ENCODE measurements around the gene DEDD. TPM values are rescaled to one million over a fixed set of nuclear protein-coding genes. Genes with fewer than 3 reads are reported as not detected.
A peak's percentile ranks its signal among the peaks of the same experiment; 100 is the strongest.

DEDD gene
- total and polyA plus RNA-seq, 8 donors: 25.8 to 55.8 (median 50.2) TPM

DNA sequence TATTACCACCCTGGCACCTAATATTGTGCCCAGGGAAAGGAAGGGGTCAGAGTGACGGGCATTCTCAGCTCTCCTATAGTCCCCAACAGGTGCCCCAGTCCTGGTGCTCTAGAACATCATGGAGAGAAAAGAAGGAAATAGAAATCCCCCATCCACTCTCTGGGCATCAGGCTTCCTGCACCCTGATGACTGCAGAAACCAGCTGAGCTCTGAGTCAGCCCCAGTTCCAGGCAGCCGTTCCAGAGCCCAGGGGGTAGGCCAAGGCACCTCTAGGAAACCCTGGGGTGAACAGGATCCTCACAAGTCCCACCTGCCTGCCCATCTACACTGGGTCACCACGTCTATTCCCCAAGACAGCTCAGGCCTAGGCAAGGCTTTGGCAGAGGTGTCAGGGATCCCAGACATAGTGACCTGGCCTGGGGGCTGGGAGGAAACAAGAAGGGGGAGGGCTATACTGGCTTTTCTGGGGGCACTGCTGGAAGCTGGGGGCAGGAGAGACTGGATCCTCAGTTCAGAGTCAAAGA lies 43.8 kb downstream of the DEDD start:
- ATAC-seq (peak; percentile 62), DNase-seq (no peak)
- Histone ChIP-seq H3K36me3 (no peaks in the 10 kb centered on the region), H3K27me3 (no peaks in the 10 kb centered on the region), H3K27ac (peak overlapping the region; percentile 44 to 50), H3K4me3 (peak overlapping the region; percentile 9 to 40), H3K9me3 (no peaks in the 10 kb centered on the region), H3K4me1 (peaks cover 0 to 25% of the 10 kb centered on the region in 2 donors)
- TF ChIP-seq, protein P1, sequence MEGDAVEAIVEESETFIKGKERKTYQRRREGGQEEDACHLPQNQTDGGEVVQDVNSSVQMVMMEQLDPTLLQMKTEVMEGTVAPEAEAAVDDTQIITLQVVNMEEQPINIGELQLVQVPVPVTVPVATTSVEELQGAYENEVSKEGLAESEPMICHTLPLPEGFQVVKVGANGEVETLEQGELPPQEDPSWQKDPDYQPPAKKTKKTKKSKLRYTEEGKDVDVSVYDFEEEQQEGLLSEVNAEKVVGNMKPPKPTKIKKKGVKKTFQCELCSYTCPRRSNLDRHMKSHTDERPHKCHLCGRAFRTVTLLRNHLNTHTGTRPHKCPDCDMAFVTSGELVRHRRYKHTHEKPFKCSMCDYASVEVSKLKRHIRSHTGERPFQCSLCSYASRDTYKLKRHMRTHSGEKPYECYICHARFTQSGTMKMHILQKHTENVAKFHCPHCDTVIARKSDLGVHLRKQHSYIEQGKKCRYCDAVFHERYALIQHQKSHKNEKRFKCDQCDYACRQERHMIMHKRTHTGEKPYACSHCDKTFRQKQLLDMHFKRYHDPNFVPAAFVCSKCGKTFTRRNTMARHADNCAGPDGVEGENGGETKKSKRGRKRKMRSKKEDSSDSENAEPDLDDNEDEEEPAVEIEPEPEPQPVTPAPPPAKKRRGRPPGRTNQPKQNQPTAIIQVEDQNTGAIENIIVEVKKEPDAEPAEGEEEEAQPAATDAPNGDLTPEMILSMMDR (IDR thresholded peaks at IDR 0.05): no peak
- intact Hi-C loops (cut with DNase I): no loop called here

DNA sequence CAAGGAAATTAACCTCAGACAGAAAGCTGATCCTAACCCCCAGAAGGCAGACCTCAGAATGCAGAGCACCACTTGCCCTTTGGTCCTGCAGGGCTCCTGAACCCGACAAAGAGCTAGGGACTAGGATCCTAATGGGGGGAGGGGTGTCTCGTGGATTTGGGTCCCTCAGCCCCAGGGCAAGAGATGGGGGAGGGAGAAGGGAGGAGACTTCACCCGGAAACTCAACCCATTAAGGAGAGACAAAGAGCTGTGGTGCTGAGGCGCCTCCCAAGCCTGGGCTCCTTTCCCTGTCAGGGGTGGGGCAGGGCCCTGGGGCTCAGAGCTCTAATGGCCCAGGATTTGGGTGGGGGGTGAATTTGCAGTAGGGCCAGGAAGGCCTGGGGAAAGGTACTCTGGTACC lies 46.0 kb downstream of the DEDD start:
- Histone ChIP-seq H3K4me3 (no peak overlapping the region), H3K9me3 (no peaks in the 10 kb centered on the region), H3K27ac (no peak overlapping the region), H3K36me3 (no peaks in the 10 kb centered on the region), H3K4me1 (peaks cover 5 to 38% of the 10 kb centered on the region in 2 donors), H3K27me3 (no peaks in the 10 kb centered on the region)
- TF ChIP-seq, protein P1 (IDR thresholded peaks at IDR 0.05): no peak
- no peak for ATAC-seq
- intact Hi-C loops (cut with DNase I): no loop called here
- DNase-seq: no peak

DNA sequence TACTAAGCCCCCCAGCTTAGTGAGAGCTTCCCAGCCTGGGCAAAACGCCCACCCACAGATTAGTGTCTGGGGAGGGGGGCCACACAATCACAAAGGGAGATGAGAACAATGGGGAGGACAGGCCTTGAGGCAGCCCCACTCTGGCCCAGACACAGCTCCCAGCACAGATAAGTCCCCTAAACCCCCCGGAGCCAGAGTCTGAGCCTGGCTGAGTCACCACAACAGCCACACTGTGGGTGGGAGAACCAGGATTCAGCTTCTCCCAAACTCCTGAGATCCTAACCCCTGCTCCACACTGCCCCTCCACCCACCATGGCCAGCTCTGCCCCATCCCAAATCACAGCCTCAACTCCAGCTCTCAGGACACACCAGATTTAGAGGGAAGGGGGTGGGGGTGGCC lies 47.3 kb downstream of the DEDD start:
- no peaks in the 10 kb centered on the region for H3K36me3 ChIP-seq
- H3K4me3 ChIP-seq: no peak overlapping the region
- intact Hi-C loops (cut with DNase I): no loop called here
- TF ChIP-seq, protein P1 (IDR thresholded peaks at IDR 0.05): no peak
- H3K9me3 ChIP-seq: no peaks in the 10 kb centered on the region
- no peak overlapping the region for H3K27ac ChIP-seq
- H3K4me1 ChIP-seq: peaks cover 5 to 47% of the 10 kb centered on the region in 2 donors
- ATAC-seq: no peak
- H3K27me3 ChIP-seq: no peaks in the 10 kb centered on the region
- no peak for DNase-seq

DNA sequence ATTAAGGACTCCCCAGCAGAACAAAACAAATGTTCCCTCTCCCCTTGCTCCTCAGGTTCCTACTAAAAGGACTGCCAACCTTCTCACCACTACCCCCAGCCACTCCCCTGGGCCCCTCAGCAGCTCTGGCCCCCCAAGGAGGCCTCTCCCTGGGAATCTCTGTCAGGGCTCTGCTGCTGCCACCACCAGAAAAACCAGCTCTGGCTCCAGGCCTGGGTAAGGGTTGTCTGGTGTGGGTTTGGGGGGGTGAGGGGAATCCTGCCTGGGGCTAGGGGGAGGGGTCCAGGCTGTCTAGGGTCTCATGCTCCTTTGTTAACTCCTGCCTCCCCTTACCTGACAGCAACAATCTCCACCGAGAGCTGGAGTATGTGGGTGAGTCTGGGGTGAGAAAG lies 47.9 kb downstream of the DEDD start:
- H3K4me3 ChIP-seq: no peak overlapping the region
- TF ChIP-seq, protein P1 (IDR thresholded peaks at IDR 0.05): no peak
- H3K4me1 ChIP-seq: peaks cover 5 to 46% of the 10 kb centered on the region in 2 donors
- intact Hi-C loops (cut with DNase I): no loop called here
- no peaks in the 10 kb centered on the region for H3K36me3 ChIP-seq
- DNase-seq (peak in 1 of 4 donors; percentile 47), ATAC-seq (no peak)
- H3K9me3 ChIP-seq: no peaks in the 10 kb centered on the region
- H3K27ac ChIP-seq: no peak overlapping the region
- H3K27me3 ChIP-seq: peaks cover 0 to 5% of the 10 kb centered on the region in 2 donors

DNA sequence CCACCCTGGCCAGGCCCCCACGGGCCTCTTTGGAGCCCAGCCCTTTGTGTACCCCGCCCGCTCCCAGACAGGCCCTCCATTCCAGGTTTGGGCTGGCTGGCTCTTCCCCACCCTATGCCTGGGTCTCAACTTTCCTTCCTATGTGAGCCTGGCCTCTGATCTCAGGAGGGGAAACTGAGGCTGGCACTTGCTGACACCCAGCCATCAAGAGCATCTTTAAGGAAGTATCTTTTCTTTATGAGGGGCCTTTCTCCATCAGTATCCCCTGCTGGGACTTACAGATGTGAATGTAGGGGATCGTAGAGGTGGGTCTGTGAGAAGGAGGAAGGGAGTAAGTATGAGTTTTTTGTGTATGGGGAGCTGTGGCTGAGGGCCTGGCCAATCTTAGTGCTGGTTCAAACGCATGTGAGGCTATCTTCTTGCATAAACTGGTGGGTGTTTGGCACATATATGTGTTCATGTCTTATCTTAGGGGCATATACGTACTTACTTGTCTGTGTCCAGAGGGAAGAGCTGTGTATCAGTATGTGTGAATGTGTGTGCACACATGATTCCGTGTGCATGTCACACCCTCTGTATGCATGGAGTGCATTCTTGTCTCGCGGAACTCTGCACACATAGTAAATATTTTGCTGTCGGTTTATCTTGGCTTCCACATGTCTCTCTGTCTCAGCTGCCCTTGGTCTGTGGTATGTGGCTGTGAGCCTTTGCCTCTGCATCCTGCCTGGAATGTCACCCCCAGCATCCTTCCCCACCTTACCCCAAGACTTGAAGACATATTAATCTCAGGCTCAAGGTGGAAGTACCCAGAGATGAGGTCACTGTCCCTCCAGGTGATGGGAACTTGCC lies 48.5 kb downstream of the DEDD start:
- Histone ChIP-seq H3K4me1 (peaks cover 5 to 40% of the 10 kb centered on the region in 2 donors), H3K27ac (peak overlapping the region; percentile 53 to 68), H3K9me3 (no peaks in the 10 kb centered on the region), H3K4me3 (no peak overlapping the region), H3K36me3 (no peaks in the 10 kb centered on the region), H3K27me3 (peaks cover 0 to 8% of the 10 kb centered on the region in 2 donors)
- ATAC-seq (peak; percentile 8), DNase-seq (no peak)
- intact Hi-C loops (cut with DNase I): no loop called here
- TF ChIP-seq, protein P1 (IDR thresholded peaks at IDR 0.05): no peak
